Measurements from ENCODE around the gene FGF14.
A peak's percentile ranks its signal among the peaks of the same experiment; 100 is the strongest.

FGF14 gene

GRCh38 chr13:102310691-102311418, 91.0 kb downstream of the FGF14 start:
- DNase-seq (ENCODE audit: low read depth): no peak

- no peak for DNase-seq (ENCODE audit: low read depth)
These were observed 92.7 kb downstream of the FGF14 start for GRCh38 chr13:102309110-102309509.

DNA sequence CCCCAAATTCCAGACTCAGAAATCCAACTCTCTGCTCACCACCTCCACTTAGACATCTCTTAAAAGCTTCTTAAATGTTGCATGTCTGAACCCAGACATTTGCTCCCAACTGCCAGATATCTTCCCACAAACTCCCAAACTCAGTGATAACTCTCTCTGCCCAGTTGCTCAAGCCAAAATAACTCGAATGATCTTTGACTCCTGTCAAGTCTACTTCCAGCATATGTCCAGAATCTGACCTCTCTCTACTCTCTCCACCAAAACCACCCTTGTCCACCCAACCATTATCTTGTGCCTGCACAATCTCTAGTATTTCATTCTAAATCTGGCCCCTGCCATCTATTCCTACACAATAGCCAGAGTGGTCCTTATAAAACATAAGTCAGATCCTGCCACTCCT, 99.3 kb downstream of the FGF14 start:
- DNase-seq (ENCODE audit: low read depth): no peak

DNA sequence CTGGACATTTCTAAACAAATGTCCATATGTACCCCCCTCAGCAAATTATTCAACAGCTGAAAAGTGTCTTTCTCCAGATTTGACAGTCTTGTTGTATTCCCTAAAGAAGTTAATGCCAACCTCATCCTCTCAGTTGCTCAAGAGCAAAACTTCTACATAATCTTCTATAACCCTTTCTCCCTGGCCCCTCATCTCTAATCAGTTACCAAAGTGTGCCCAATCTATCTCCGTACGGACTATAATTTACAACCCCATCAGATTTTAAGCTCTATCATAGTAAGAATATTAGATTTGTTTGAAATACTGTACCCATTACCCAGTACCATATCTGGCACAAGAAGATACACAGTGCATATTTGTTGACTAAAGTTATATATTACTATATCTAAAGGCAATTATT, 101.5 kb downstream of the FGF14 start:
- no peak for DNase-seq (ENCODE audit: low read depth)

- no peak for DNase-seq (ENCODE audit: low read depth)
These were observed 102.5 kb downstream of the FGF14 start for GRCh38 chr13:102299366-102299765.

GRCh38 chr13:102298051-102298450, 103.8 kb downstream of the FGF14 start:
- no peak for DNase-seq (ENCODE audit: low read depth)

DNA sequence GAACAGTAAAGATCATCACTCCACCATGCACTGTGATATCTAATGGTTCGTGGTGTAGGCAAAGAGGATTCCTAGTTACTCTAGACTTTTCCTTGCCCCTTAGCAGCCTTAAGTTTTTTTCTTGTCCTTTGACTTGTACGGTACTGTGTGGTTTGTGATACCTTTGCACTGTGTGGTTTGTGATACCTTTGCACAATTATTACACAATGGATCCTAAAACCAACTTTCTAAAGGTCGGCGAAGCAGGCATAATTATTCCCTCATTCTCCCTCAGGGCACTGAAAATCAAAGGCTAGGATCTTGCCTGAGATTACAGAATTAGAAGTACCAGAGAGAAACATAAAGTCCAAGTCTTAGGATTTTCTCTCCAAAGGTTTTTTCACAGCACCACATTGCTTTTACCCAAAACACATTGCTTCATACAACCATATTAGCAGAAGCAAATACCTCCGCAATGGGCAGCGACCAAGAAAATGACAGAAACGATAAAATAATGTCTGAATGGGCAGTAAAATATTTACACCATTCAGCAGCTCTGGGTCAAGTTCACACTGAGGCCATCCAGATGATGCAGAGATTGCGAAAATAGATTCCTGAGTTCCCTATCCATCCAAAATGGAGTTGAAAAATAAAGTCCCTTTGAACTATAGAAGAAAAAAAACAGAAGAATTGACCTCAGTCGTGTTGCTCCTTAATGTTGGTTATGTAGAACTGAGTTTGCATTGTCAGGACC, 106.4 kb downstream of the FGF14 start:
- peak; percentile 66 for DNase-seq (ENCODE audit: low read depth)

DNA sequence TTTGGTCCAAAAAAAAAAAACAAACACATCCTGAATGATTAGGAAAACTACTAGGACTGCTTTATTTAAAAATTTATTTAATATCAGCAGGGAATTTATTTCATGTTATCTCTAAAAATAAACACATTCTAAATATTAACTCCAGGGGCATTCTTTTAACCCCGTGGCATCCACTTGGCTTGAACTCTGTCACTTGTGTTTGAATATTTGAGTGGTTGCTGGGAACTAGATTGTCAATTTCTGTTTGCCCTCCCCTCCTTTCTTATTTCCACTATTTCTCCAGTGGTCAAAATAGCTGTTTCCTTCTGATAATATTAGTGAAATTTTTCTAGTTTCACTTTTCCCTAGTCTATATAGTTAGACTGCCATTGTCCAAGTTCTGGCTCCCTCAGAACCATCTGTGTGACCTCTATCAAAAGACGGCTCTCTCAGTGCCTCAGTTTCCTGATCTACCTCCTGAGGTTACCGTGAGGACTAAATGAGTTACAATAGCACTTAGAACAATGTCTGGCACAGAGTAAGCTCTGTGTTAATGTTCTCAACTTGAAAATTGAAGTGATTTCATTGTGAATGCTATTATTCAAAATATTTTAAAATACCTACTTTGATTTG, 107.3 kb downstream of the FGF14 start:
- DNase-seq (ENCODE audit: low read depth): no peak

- no peak for DNase-seq (ENCODE audit: low read depth)
These were observed 108.1 kb downstream of the FGF14 start for GRCh38 chr13:102293723-102294122.

DNA sequence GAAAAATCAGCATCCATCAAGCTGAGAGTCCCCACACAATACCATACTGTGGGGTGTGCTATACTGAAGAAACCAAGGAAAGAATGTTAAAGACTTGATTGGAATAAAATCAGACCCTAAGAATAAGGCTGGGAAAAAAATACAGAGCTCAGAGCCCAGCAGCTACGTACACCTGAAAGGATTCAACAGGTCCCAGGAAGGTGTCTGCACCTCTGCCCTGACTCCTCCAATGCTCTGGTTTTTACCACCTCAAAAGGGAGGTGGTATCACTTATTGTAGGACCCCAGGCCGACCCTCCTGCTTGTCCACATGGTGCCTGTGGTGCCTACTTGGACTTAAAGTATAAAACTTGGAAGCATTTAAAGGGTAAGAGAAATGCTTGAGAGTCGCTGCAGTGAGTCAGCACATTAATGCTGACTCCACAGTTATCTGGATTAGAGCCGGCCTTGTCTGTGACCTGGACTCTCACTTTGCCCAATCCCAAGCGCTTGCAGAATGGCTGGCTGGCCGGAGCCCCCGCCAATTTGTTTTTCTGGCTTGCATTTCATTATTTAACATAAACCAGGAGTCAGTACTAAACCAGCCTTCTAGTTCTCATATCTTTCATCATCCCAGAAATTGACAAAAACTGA, 110.1 kb downstream of the FGF14 start:
- peak; percentile 74 for DNase-seq (ENCODE audit: low read depth)

DNA sequence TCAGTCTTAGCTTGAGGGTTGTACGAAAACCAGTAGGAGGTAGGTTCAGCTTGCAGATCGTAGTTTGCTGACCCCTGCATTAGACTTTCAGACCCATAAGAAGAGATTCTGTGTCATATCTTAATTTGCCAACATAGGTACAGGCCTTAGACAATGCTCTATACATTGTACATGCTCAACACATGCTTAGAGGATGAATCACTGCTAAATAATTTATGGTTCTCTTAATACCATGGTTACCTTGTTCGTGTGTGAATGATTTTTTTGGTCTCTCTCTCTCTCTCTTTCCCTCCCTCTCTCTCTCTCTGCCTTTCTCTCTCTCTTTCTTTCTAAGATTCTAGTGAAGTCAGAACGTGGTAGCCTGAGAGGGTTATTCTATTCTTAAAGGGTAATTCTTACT, 112.2 kb downstream of the FGF14 start:
- DNase-seq (ENCODE audit: low read depth): peak; percentile 11

GRCh38 chr13:102286326-102286725, 115.5 kb downstream of the FGF14 start:
- peak; percentile 99 for DNase-seq (ENCODE audit: low read depth)

DNA sequence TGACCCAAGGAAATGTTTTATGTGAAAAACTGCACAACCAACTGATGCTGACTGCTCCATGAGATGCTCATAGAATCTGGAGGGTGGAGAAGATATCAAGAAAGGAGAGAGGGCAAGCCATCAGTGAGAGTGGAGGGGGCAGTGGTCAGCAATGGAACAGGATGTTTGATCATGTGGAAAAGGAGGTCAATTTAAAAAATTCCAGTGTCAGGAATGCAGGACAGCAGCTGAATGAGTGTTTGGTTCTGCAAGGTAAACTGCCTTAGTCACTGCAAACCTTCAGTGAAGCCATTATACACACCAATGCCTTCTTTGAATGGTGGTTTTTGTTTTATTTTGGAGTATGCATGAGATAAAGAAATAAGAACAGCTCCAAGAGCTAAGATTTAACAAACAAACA, 121.5 kb downstream of the FGF14 start:
- DNase-seq (ENCODE audit: low read depth): peak; percentile 12

- DNase-seq (ENCODE audit: low read depth): no peak
These were observed 124.6 kb downstream of the FGF14 start for GRCh38 chr13:102277286-102277685.

DNA sequence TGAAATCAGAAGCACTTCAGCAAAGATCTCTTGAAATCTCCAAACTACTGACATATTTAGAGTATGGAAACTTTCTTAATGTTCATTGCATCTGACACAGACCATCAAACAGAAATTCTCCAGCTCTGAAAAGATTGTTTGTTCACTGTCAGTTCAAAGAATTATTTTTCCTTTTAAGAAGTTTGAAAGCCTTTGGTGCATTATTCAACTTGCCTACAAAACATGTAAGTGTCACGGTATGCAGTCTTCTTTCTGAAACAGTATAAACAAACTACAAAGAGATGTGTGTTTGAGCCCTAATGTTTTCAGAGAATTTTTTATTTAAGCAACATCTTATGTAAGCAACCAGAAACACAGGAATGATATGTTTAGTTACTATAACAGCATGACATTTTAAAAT, 125.4 kb downstream of the FGF14 start:
- DNase-seq (ENCODE audit: low read depth): no peak

DNA sequence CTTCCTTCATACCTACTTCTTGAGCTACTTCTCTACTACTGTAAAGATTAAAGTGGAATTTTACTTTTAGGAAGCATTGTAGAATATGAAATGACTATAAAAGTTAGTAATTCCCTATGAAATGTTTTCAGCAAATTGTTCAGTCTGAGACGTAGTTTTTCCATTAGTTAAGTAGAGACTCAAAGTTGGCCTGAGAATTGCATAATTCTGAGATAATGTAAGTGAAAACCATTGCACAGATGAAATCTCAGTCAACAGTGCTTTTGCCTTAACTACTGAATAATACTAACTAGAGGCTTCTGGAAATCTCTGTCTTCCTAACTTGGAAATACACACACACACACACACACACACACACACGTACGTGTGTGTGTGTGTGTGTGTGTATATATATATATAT, 125.9 kb downstream of the FGF14 start:
- DNase-seq (ENCODE audit: low read depth): peak; percentile 19

DNA sequence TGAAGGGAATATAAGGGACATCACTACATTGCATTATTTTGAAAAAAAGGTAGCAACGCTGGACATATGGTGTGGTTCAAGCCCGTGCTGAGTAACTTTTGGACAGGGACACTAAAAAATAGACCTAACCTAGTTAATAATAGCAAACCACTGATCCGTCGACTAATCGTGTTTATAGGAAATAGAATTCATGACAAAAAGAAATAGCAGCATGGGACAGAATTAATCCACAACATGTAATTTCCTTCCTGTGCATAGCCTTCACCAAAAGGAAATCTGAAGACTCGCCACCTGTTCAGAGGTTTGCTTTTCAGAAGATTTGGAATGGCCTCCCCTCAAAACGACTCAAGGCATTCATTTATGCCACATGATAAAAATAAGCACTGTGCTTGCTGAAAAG, 128.7 kb downstream of the FGF14 start:
- DNase-seq (ENCODE audit: low read depth): no peak

DNA sequence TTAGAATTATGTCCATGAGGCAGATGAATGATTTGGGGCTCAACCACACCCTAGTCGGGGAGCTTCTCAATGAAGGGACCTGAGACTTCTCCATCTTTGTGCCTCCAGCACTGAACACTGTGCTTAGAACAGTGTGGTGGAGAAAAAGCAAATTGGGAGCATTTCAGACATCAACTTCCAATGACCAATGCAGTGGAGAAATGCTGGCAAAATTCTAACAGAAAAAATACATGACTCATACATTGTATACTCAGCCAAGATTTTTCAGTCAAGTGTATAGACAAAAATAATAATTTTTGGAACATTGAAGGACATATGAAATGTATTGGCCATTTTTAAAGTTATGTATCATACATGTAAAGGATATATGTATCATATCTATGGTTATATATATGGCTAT, 134.7 kb downstream of the FGF14 start:
- peak; percentile 20 for DNase-seq (ENCODE audit: low read depth)

DNA sequence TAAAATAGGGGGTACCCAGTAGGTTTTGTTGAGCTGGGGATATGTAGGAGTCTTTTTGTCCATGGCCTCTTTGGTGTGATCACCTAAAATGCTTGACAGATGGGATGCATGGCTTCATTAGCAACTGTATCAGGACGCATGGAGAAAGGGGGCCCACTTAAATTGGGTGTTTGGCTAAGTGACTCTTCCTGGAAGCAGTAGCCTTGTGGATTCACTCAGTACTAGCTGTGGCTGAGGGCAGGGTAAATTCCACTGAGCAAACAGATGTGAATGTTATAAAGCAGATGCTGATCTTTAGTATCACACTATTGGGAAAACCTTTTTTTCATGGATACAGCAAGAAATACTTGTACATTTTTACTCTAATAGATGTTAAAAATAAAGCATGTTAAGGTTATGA, 140.0 kb downstream of the FGF14 start:
- DNase-seq (ENCODE audit: low read depth): no peak

GRCh38 chr13:102261316-102261715, 140.5 kb downstream of the FGF14 start:
- no peak for DNase-seq (ENCODE audit: low read depth)

DNA sequence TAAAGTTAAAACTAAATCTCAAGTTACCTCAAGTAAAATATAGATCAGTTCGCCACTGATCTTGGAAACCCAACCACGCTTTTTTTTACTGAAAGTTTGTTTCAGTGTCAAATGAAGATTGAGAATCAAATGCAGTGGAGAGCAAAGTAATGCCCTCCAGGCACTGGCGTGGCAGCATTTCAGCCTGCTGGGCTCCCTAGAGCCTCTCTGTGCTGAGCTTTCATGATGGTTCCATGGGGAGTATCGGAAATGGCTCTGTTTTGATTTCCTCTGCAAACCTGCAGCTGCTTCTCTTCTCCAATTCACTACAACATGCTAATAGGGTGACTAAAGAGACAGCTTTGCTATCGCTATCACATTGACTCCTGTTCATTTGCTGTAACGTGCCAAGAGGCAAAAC, 141.6 kb downstream of the FGF14 start:
- DNase-seq (ENCODE audit: low read depth): no peak

GRCh38 chr13:102255409-102255808, 146.4 kb downstream of the FGF14 start:
- DNase-seq (ENCODE audit: low read depth): no peak

DNA sequence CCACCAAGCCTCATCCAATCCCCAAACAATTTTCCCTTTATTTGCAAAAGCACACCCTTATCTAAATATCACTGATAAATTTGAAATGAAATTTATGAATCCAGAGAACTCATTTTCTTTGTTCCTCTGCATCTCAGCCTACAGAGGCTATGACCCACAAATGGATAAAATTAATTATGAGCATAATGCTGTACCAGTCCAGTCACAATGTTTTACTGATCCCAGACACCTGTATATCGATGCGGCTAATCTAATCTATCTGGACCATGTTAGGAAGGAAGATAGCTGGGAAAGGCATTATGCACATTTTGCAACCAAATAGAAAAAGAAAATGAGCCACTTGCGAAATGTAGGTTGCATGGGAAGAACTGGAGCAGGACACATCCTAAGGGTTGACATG, 150.0 kb downstream of the FGF14 start:
- DNase-seq (ENCODE audit: low read depth): no peak

Measured in iris pigment epithelial cell (primary cell).